ENCODE results near the gene TRIB2.

The TRIB2 gene

GRCh38 chr2:12733846-12734245 is 17.1 kb downstream of the TRIB2 start:
- TF ChIP-seq SIN3A (IDR thresholded peaks at IDR 0.05; ENCODE audit: borderline replicate concordance, insufficient read depth, low read length): no peak
- no peak for TF ChIP-seq REST (IDR thresholded peaks at IDR 0.05; ENCODE audit: insufficient read depth in 1 of 2, low read depth in 2 of 2, low read length in 2 of 2)
- TF ChIP-seq TAF1 (IDR thresholded peaks at IDR 0.05; ENCODE audit: borderline replicate concordance, insufficient read depth, low read length): no peak
- TF ChIP-seq POLR2AphosphoS5 (IDR thresholded peaks at IDR 0.05; ENCODE audit: low read depth, low read length): no peak

- TF ChIP-seq TAF1 (IDR thresholded peaks at IDR 0.05; ENCODE audit: borderline replicate concordance, insufficient read depth, low read length) (no peak), SIN3A (IDR thresholded peaks at IDR 0.05; ENCODE audit: borderline replicate concordance, insufficient read depth, low read length) (no peak), FOXP2 (optimal IDR thresholded peaks at IDR 0.05; ENCODE audit: borderline replicate concordance, extremely low read depth, extremely low read length, insufficient read depth) (no peak), REST (IDR thresholded peaks at IDR 0.05; ENCODE audit: insufficient read depth in 1 of 2, low read depth in 2 of 2, low read length in 2 of 2) (no peak), POLR2AphosphoS5 (IDR thresholded peaks at IDR 0.05; ENCODE audit: low read depth, low read length) (no peak)
Measured at GRCh38 chr2:12734914-12735654, 18.3 kb downstream of the TRIB2 start.

- TF ChIP-seq REST (IDR thresholded peaks at IDR 0.05; ENCODE audit: insufficient read depth in 1 of 2, low read depth in 2 of 2, low read length in 2 of 2) (no peak), TAF1 (IDR thresholded peaks at IDR 0.05; ENCODE audit: borderline replicate concordance, insufficient read depth, low read length) (no peak), POLR2AphosphoS5 (IDR thresholded peaks at IDR 0.05; ENCODE audit: low read depth, low read length) (no peak), SIN3A (IDR thresholded peaks at IDR 0.05; ENCODE audit: borderline replicate concordance, insufficient read depth, low read length) (no peak), FOXP2 (optimal IDR thresholded peaks at IDR 0.05; ENCODE audit: borderline replicate concordance, extremely low read depth, extremely low read length, insufficient read depth) (no peak)
Measured at GRCh38 chr2:12737297-12737696, 20.6 kb downstream of the TRIB2 start.

GRCh38 chr2:12737738-12738485 is 21.2 kb downstream of the TRIB2 start:
- no peak for TF ChIP-seq SIN3A (IDR thresholded peaks at IDR 0.05; ENCODE audit: borderline replicate concordance, insufficient read depth, low read length)
- TF ChIP-seq POLR2AphosphoS5 (IDR thresholded peaks at IDR 0.05; ENCODE audit: low read depth, low read length): no peak
- TF ChIP-seq REST (IDR thresholded peaks at IDR 0.05; ENCODE audit: insufficient read depth in 1 of 2, low read depth in 2 of 2, low read length in 2 of 2): no peak
- no peak for TF ChIP-seq FOXP2 (optimal IDR thresholded peaks at IDR 0.05; ENCODE audit: borderline replicate concordance, extremely low read depth, extremely low read length, insufficient read depth)
- no peak for TF ChIP-seq TAF1 (IDR thresholded peaks at IDR 0.05; ENCODE audit: borderline replicate concordance, insufficient read depth, low read length)
